GM18502 (cell line): ENCODE measurements around the gene CLK2.
"Not testable (repeated sequence)": the region's sequence is repeated elsewhere in the genome, so short reads cannot be mapped to it uniquely, and the experiment has no call there.

Experiments
- ATAC-seq: cut with Tn5 transposase; IDR thresholded peaks from one replicate; pipeline ENCODE4 v1.9.1; 2021; ENCODE audit warnings: mild to moderate bottlenecking; ENCODE audit not compliant: unreplicated experiment, poor library complexity

Gene CLK2

DNA sequence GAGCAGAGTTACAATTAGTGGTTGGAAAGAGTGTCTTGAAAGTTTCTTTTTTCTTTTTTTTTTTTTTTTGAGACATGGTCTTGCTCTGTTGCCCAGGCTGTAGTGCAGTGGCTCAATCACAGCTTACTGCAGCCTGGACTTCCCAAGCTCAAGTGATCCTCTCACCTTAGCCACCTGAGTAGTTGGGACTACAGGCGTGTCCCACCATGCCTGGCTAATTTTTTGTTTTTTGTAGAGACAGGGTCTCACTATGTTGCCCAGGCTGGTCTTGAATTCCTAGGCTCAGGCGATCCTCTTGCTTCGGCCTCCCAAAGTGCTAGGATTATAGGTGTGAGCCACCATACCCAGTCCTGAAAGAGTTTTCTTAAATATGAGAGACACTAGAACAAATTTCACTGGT lies 26.5 kb downstream of the CLK2 start:
- ATAC-seq: not testable (repeated sequence)

- no peak for ATAC-seq
These were observed 28.2 kb downstream of the CLK2 start for GRCh38 chr1:155245163-155245524.

GRCh38 chr1:155244368-155245162 lies 28.7 kb downstream of the CLK2 start:
- peak; percentile 78 for ATAC-seq

DNA sequence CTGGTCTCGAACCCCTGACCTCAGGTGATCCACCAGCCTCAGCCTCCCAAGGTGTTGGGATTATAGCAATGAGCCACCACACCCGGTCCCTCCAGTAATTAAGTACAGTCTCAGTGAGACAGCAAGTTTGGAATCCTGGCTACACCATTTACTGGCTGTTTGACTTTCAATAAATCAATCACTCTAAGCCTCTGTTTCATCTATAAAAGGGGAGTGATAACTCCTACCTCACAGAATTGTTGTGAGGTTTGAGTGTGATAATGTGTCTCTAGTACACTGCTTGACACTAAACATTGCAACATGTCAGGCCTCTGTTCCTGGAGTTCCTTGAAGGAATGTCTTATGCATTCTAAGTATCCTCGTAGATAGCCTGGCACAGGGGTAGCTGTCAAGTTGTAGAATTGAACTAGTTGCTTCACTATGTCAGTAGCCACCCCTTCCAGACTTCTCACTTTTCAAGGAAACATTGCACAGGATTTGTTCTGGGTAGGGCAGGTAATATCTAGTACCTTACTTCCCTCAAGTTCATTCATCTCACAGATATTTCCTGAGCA lies 30.4 kb downstream of the CLK2 start:
- ATAC-seq: no peak

DNA sequence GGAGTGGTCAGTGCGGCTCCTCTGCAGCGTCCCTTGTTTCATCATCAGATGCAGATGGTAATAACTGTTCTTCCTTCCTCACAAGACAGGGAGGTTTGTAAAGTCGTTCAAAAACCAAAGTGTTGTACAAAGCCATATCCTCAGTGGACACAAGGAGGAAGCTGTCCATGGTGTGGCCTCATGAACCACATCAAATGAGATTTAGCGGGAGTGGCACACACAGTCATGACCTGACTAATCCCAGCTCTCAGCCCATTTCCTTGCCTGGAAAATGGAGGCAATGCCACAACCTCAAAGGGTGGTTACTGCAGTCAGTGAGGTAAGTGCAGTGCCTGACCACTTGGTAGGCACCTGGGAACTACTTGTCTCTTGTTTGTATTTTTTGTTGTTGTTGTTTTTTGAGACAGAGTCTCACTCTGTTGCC lies 31.5 kb downstream of the CLK2 start:
- no peak for ATAC-seq

DNA sequence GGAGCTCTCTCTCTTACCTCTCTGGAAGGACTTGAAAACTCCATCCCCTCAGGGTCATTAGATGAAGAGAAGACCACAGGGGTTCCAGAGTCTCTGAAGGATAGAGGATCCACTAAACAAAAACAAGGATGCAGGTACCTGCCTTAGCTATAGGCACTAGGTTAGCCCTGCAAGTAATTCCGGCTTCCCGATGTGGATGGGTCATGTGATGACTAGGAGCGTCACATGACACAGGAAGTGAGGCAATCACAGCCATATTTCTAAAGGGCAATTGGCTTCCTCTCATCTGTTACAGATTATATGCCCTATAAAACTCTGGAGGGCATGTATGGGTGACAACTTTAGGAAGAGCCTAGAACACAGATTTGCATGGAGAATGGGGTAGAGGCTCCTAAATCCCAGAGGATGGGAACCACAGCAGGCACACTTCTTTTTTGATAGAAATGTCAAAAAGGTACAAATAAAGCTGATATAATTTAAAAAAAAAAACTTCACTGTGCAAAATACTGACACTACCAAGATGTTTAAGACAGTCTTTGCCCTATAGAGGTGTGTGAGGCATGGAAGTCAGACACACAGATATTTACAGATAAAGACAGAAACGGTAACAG lies 32.1 kb downstream of the CLK2 start:
- ATAC-seq: no peak

GRCh38 chr1:155236451-155236850 lies 36.9 kb downstream of the CLK2 start:
- ATAC-seq: no peak

GRCh38 chr1:155235375-155235774 lies 37.9 kb downstream of the CLK2 start:
- ATAC-seq: not testable (repeated sequence)

GRCh38 chr1:155233502-155233901 lies 39.8 kb downstream of the CLK2 start:
- not testable (repeated sequence) for ATAC-seq

- not testable (repeated sequence) for ATAC-seq
These were observed 41.0 kb downstream of the CLK2 start for GRCh38 chr1:155232001-155232978.

GRCh38 chr1:155231302-155231701 lies 42.0 kb downstream of the CLK2 start:
- not testable (repeated sequence) for ATAC-seq

DNA sequence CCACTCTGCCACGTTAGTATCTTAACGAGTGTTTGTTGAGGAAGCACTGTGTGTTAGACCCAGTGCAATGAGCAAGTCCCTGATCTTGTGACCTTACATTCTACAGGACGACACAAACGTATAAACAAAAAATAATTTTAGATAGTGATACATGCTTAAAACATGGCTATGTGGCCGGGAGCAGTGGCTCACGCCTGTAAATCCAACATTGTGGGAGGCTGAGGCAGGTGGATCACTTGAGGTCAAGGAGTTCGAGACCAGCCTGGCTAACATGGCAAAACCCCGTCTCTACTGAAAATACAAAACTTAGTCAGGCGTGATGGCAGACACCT lies 45.2 kb downstream of the CLK2 start:
- ATAC-seq: no peak

- ATAC-seq: peak; percentile 89
These were observed 45.8 kb downstream of the CLK2 start for GRCh38 chr1:155227261-155228095.

- ATAC-seq: no peak
These were observed 46.4 kb downstream of the CLK2 start for GRCh38 chr1:155226910-155227260.

DNA sequence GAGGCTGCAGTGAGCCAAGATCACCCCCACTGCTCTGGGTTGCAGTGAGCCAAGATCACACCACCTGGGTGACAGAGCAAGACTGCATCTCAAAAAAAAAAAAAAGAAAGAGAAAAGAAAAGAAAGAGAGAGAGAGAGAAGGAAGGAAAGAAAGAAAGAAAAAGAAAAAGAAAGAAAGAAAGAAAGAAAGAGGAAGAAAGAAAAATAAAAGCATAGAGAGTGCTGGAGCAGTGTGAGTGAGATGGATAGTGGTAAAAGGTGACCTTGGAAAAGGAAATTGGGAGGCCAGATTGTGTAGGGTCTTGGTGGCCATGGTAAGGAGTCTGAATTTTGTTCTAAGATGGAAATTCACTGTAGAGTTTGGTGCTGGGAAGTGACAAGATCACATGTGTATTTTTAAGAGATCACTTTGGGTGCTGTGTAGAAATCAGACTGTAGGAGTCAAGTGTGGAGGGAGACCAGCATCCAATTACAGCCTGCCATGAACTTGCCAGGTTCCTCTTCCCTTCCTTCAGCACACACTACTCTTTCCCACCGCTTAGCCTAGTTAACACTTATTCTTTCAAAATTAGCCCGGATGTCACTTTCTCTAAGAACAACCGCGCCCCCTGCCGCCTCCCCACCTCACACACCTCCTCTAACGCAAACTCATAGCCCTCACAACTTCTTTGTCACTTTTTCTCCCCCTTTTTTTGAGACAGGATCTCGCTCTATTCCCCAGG lies 47.0 kb downstream of the CLK2 start:
- ATAC-seq: no peak

GRCh38 chr1:155225404-155225759 lies 47.9 kb downstream of the CLK2 start:
- not testable (repeated sequence) for ATAC-seq

- no peak for ATAC-seq
These were observed 50.3 kb downstream of the CLK2 start for GRCh38 chr1:155223047-155223446.

- ATAC-seq: not testable (repeated sequence)
These were observed 52.9 kb downstream of the CLK2 start for GRCh38 chr1:155220211-155220965.
